Measurements from ENCODE around the gene GLT6D1.
"Not testable (repeated sequence)": the region's sequence is repeated elsewhere in the genome, so short reads cannot be mapped to it uniquely, and the experiment has no call there.

GLT6D1 gene

GRCh38 chr9:135664801-135665794 is 25.8 kb upstream of the GLT6D1 start:
- DNase-seq: no peak

- DNase-seq: no peak
Measured at GRCh38 chr9:135664266-135664665, 24.9 kb upstream of the GLT6D1 start.

GRCh38 chr9:135663857-135664256 is 24.5 kb upstream of the GLT6D1 start:
- DNase-seq: no peak

GRCh38 chr9:135663451-135663770 is 24.1 kb upstream of the GLT6D1 start:
- DNase-seq: no peak

- peak; percentile 29 for DNase-seq
Measured at GRCh38 chr9:135662758-135663450, 23.6 kb upstream of the GLT6D1 start, which contains the start of gene LCN9. TSS of gene LCN9 (plus strand) at chr9:135663309. CDS start at chr9:135663322, 13 bp downstream.

GRCh38 chr9:135661816-135662560 is 22.6 kb upstream of the GLT6D1 start:
- no peak for DNase-seq

GRCh38 chr9:135660407-135660806 is 21.1 kb upstream of the GLT6D1 start:
- no peak for DNase-seq

- no peak for DNase-seq
Measured at GRCh38 chr9:135659252-135659651, 19.9 kb upstream of the GLT6D1 start.

GRCh38 chr9:135657416-135657815 is 18.1 kb upstream of the GLT6D1 start:
- DNase-seq: no peak

GRCh38 chr9:135655317-135655716 is 16.0 kb upstream of the GLT6D1 start:
- DNase-seq: no peak

GRCh38 chr9:135650408-135650807 is 11.1 kb upstream of the GLT6D1 start:
- no peak for DNase-seq

- DNase-seq: no peak
Measured at GRCh38 chr9:135649508-135649907, 10.2 kb upstream of the GLT6D1 start.

GRCh38 chr9:135648494-135649410 is 9.4 kb upstream of the GLT6D1 start:
- DNase-seq: no peak

GRCh38 chr9:135647884-135648283 is 8.5 kb upstream of the GLT6D1 start:
- DNase-seq: no peak

- no peak for DNase-seq
Measured at GRCh38 chr9:135644631-135645218, 5.4 kb upstream of the GLT6D1 start.

GRCh38 chr9:135641745-135642144 is 2.4 kb upstream of the GLT6D1 start:
- DNase-seq: peak; percentile 30

GRCh38 chr9:135641047-135641446 is 1.7 kb upstream of the GLT6D1 start:
- no peak for DNase-seq

GRCh38 chr9:135636930-135637530 is 2.3 kb downstream of the GLT6D1 start:
- not testable (repeated sequence) for DNase-seq

GRCh38 chr9:135632841-135633240 is 6.5 kb downstream of the GLT6D1 start:
- no peak for DNase-seq

- DNase-seq: no peak
Measured at GRCh38 chr9:135624282-135624681, 15.1 kb downstream of the GLT6D1 start.

- DNase-seq: no peak
Measured at GRCh38 chr9:135622415-135623020, 16.8 kb downstream of the GLT6D1 start.

Measured in fibroblast of skin of back (primary cell).